ENCODE results near the gene ARPC1A.
"Not testable (repeated sequence)": the region's sequence is repeated elsewhere in the genome, so short reads cannot be mapped to it uniquely, and the experiment has no call there.

The ARPC1A gene

GRCh38 chr7:99410635-99411034 lies 84.9 kb downstream of the ARPC1A start:
- DNase-seq (ENCODE audit: low spot score): no peak

DNA sequence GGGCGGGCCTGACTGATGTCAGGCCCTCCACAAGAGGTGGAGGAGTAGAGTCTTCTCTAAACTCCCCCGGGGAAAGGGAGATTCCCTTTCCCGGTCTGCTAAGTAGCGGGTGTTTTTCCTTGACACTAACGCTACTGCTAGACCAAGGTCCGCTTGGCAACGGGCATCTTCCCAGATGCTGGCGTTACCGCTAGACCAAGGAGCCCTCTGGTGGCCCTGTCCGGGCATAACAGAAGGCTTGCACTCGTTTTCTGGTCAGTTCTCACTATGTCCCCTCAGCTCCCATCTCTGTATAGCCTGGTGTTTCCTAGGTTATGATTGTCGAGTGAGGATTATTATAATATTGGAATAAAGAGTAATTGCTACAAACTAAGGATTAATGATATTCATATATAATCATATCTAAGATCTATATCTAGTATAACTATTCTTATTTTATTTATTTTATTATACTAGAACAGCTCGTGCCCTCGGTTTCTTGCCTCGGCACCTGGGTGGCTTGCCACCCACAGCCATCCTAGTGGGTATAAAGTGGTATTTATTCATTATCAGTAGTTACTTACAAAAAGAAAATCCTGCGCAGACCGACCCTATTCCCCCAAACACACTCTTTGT lies 89.9 kb downstream of the ARPC1A start:
- DNase-seq (ENCODE audit: low spot score): not testable (repeated sequence)
